GM13977 (cell line): ENCODE results near the gene EXOC3L1.

Experiments used
- DNase-seq: peaks from one replicate; pipeline ENCODE4 v3.0.0; 2012; ENCODE audit warnings: low spot score
- in situ Hi-C: fragments of 300-500 bp; cut with MboI; formaldehyde crosslinking; loops from one replicate; pipeline ENCODE4 v1.12.0; 2022; ENCODE audit warnings: low sequenced_read_pairs, low pct_unique_long_range_greater_than_20kb, mixed read lengths, inconsistent platforms; ENCODE audit not compliant: unreplicated experiment
- TF ChIP-seq, protein P1 (sequence below): IDR thresholded peaks from 2 replicates; pipeline ENCODE4 v1.5.1; 2012; ENCODE audit warnings: mild to moderate bottlenecking, control low read depth; ENCODE audit not compliant: insufficient read depth; ENCODE audit errors: extremely low read depth, missing control alignments

Gene EXOC3L1

DNA sequence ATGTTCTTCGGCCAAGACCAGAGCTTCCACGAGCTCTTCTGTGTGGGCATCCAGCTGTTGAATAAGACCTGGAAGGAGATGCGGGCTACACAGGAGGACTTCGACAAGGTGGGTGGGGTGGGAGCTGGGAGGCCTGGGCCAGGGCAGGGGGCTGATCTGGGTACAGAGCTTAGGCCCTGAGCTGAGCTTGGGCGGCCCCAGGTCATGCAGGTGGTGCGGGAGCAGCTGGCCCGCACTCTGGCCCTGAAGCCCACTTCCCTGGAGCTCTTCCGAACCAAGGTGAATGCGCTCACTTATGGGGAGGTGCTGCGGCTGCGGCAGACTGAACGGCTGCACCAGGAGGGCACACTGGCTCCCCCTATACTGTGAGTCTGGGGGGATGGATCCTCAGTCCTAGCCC, 12.5 kb upstream of the EXOC3L1 start:
- in situ Hi-C loops, result no loop called here
- TF ChIP-seq, protein P1, sequence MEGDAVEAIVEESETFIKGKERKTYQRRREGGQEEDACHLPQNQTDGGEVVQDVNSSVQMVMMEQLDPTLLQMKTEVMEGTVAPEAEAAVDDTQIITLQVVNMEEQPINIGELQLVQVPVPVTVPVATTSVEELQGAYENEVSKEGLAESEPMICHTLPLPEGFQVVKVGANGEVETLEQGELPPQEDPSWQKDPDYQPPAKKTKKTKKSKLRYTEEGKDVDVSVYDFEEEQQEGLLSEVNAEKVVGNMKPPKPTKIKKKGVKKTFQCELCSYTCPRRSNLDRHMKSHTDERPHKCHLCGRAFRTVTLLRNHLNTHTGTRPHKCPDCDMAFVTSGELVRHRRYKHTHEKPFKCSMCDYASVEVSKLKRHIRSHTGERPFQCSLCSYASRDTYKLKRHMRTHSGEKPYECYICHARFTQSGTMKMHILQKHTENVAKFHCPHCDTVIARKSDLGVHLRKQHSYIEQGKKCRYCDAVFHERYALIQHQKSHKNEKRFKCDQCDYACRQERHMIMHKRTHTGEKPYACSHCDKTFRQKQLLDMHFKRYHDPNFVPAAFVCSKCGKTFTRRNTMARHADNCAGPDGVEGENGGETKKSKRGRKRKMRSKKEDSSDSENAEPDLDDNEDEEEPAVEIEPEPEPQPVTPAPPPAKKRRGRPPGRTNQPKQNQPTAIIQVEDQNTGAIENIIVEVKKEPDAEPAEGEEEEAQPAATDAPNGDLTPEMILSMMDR, result no peak
- no peak for DNase-seq

DNA sequence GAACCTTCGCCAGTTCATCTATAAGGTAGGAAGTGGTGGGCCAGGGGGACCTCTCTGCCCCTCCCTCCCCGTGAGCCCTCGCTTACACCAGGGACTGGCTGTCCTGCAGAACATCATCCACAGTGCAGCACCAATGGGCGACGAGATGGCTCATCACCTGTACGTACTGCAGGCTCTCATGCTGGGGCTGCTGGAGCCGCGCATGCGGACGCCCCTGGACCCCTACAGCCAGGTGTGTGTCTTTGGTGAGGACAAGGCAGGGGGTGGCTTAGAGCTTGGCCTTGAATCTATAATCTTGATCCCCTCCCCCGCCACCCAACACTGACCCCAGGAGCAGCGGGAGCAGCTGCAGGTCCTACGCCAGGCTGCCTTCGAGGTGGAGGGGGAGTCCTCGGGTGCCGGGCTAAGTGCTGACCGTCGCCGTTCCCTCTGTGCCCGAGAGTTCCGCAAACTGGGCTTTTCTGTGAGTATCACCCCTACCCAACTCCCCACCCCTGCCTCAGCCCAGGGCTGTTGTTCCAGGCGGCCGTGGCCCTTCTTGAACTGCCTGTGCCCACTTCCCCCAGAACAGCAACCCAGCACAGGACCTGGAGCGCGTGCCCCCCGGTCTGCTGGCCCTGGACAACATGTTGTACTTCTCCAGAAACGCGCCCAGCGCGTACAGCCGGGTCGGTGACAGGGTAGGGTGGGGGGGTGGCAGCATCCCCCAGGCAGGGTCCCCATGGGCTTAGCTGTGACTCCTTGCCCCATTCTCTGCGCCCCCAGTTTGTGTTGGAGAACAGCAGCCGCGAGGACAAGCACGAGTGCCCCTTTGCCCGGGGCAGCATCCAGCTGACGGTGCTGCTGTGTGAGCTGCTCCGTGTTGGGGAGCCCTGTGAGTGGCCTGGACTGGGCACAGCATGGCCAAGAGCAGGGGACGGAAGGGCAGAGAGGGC, 11.7 kb upstream of the EXOC3L1 start:
- in situ Hi-C loops, result no loop called here
- no peak for DNase-seq
- TF ChIP-seq, protein P1, result no peak

DNA sequence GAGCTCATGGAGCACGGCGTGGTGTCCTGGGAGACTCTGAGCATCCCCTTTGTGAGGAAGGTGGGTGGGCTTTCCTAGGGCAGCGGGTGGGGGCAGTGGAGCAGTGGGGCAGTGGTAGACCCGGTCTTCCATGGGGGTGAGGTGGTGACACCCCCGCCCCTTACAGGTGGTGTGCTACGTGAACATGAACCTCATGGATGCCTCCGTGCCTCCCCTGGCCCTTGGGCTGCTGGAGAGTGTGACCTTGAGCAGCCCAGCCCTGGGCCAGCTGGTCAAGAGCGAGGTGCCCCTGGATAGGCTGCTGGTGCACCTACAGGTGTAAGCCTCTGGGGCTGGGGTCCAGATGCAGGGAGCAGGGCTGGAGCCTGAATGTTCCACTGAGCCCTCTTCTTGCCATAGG, 10.6 kb upstream of the EXOC3L1 start:
- TF ChIP-seq, protein P1, result no peak
- in situ Hi-C loops, result no loop called here

DNA sequence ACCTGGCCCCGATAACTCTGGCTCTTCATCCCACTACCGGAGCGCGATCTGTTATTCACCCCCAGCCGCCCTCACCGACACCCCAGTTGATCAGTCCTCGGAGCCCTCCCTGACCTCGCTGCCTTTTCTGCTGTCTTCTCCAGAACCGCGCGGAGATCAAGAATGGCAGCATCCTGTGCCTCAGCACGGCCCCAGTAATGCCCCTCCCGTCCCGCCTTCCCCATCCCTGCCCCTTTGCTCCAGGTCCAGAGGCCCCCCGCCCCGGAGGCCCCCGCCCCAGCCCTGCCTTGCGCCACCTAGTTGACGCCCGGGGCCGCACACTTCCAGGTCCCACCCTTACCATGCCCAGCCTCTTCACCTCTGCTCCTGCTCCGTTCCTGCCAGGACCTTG, 9.9 kb upstream of the EXOC3L1 start:
- in situ Hi-C loops, result no loop called here
- TF ChIP-seq, protein P1, result peak; percentile 5
- no peak for DNase-seq

More for the DNA sequence above, 10.6 kb upstream of the EXOC3L1 start:
- no peak for DNase-seq

DNA sequence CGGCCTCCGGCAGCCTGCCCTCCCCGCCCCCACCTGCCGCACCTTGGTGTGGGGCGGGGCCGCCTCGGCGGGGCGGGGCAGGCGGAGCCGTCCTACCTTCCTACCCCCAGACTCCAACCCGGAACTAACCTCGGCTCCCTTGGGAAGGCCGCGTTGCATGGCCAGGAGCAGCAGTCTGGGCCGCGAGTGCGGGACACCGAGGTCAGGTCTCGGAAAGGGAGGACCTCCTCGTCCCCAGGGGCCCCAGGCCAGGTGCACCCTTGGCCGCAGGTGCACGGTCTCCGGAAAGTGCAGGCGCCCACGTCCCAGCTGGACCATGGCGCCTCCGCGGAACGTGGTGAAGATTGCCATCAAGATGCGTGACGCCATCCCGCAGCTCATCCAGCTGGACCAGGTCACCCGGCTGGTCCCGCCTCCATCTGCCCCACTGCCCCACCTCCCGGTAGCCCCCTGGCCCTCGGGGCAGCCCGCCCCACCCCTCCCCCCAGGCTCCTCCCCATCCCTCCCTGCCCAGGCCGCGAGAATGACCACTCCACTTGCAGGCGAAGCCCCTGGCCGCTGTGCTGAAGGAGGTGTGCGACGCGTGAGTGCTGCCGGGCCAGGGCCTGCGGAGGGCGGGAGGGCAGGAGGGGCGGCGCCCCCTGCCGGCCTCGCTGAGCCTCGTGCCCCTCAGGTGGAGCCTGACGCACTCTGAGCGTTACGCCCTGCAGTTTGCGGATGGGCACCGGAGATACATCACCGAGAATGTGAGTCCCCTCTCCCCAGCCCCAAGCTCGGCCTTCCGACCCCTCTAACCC, 9.3 kb upstream of the EXOC3L1 start, which contains the start of gene ELMO3:
ELMO3 (plus strand) TSS at position 121 of the 797 bp plus-strand sequence; CDS start at position 317, 196 bp downstream.
- in situ Hi-C loops, result no loop called here
- DNase-seq, result no peak
- TF ChIP-seq, protein P1, result no peak

DNA sequence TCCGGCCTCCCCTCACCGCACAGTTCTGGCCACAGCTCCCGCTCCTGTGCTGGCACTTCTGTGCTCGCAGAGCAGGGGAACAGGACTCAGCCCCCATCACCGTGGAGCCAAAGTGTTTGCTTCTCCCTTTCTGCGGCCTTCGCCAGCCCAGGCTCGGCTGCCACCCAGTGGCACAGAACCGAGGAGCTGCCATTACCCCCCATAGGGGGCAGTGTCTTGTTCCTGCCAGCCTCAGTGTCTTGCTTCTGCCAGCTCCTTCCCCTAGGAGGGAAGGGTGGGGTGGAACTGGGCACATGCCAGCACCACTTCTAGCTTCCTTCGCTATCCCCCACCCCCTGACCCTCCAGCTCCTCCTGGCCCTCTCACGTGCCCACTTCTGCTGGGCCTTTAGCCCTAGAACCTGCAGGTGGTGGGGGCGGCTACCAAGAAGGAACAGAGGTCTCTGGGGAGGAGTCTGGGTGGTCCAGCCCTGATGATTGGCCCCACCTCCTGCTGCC, 8.3 kb upstream of the EXOC3L1 start:
- peak; percentile 69 for DNase-seq
- TF ChIP-seq, protein P1, result peak; percentile 44

More for the DNA sequence above, 8.3 kb upstream of the EXOC3L1 start:
- in situ Hi-C loops, result no loop called here
